CD4-positive, alpha-beta T cell treated with Interleukin-6 for 4 hours (primary cell): ENCODE measurements around the gene DLST.

Source experiments
- DNase-seq: peaks from one replicate; pipeline ENCODE4 v3.0.0-alpha.2; 2020; ENCODE audit warnings: mixed read lengths

The DLST gene

GRCh38 chr14:74860899-74861733 lies 20.6 kb upstream of the DLST start:
- peak; percentile 96 for DNase-seq

GRCh38 chr14:74861734-74862090 lies 20.0 kb upstream of the DLST start:
- DNase-seq: no peak

- no peak for DNase-seq
Measured at GRCh38 chr14:74863274-74863673, 18.4 kb upstream of the DLST start.

GRCh38 chr14:74864198-74864597 lies 17.5 kb upstream of the DLST start:
- DNase-seq: no peak

GRCh38 chr14:74865156-74865555 lies 16.6 kb upstream of the DLST start:
- DNase-seq: no peak

- no peak for DNase-seq
Measured at GRCh38 chr14:74866708-74867389, 14.9 kb upstream of the DLST start.

GRCh38 chr14:74867673-74868072 lies 14.0 kb upstream of the DLST start:
- peak; percentile 66 for DNase-seq

- DNase-seq: no peak
Measured at GRCh38 chr14:74868739-74869138, 13.0 kb upstream of the DLST start.

- no peak for DNase-seq
Measured at GRCh38 chr14:74871819-74872218, 9.9 kb upstream of the DLST start.

- no peak for DNase-seq
Measured at GRCh38 chr14:74875204-74875603, 6.5 kb upstream of the DLST start.

GRCh38 chr14:74875941-74876913 lies 5.5 kb upstream of the DLST start, which contains the start of gene PROX2:
Gene PROX2, minus strand, starts transcription at chr14:74876145. Its CDS starts 12,311 bp downstream, at chr14:74863834.
- peak; percentile 42 for DNase-seq

- no peak for DNase-seq
Measured at GRCh38 chr14:74879427-74880182, 2.1 kb upstream of the DLST start.

GRCh38 chr14:74882103-74882920 lies 596 bp downstream of the DLST start:
- peak; percentile 65 for DNase-seq

- no peak for DNase-seq
Measured at GRCh38 chr14:74886001-74886400, 4.3 kb downstream of the DLST start.

- DNase-seq: no peak
Measured at GRCh38 chr14:74888164-74889158, 6.7 kb downstream of the DLST start.

GRCh38 chr14:74890262-74890661 lies 8.5 kb downstream of the DLST start:
- no peak for DNase-seq

- no peak for DNase-seq
Measured at GRCh38 chr14:74891870-74892269, 10.2 kb downstream of the DLST start.

- DNase-seq: no peak
Measured at GRCh38 chr14:74892745-74893144, 11.0 kb downstream of the DLST start.

GRCh38 chr14:74893614-74894091 lies 11.9 kb downstream of the DLST start:
- DNase-seq: no peak

- DNase-seq: no peak
Measured at GRCh38 chr14:74896400-74896799, 14.7 kb downstream of the DLST start.
